ENCODE results near the gene NGEF.

The NGEF gene

GRCh38 chr2:232940724-232941123, 72.3 kb downstream of the NGEF start:
- TF ChIP-seq TCF12 (IDR thresholded peaks at IDR 0.05; ENCODE audit: low read depth) (no peak), EGR1 (IDR thresholded peaks at IDR 0.05) (no peak), TEAD4 (IDR thresholded peaks at IDR 0.05) (no peak)

- TF ChIP-seq FOXM1 (IDR thresholded peaks at IDR 0.05; ENCODE audit: borderline replicate concordance, low read depth) = no peak
- no peak for TF ChIP-seq YY1 (IDR thresholded peaks at IDR 0.05; ENCODE audit: low read depth)
- no peak for TF ChIP-seq CEBPB (IDR thresholded peaks at IDR 0.05)
- no peak for TF ChIP-seq NFIC (IDR thresholded peaks at IDR 0.05)
- no peak for TF ChIP-seq CREB1 (IDR thresholded peaks at IDR 0.05; ENCODE audit: low read depth)
- no peak for TF ChIP-seq TEAD4 (IDR thresholded peaks at IDR 0.05)
- TF ChIP-seq TAF1 (IDR thresholded peaks at IDR 0.05; ENCODE audit: low read depth) = no peak
- no peak for TF ChIP-seq USF1 (IDR thresholded peaks at IDR 0.05)
- TF ChIP-seq TCF12 (IDR thresholded peaks at IDR 0.05; ENCODE audit: low read depth) = no peak
- TF ChIP-seq EGR1 (IDR thresholded peaks at IDR 0.05) = no peak
- TF ChIP-seq MAX (IDR thresholded peaks at IDR 0.05) = no peak
- no peak for TF ChIP-seq REST (IDR thresholded peaks at IDR 0.05; ENCODE audit: low read depth)
- TF ChIP-seq EP300 (IDR thresholded peaks at IDR 0.05; ENCODE audit: borderline replicate concordance) = no peak
- TF ChIP-seq RAD21 (IDR thresholded peaks at IDR 0.05; ENCODE audit: low read depth) = no peak
- no peak for TF ChIP-seq ZBTB7A (IDR thresholded peaks at IDR 0.05; ENCODE audit: low read depth)
Measured at GRCh38 chr2:232937278-232937906, 75.7 kb downstream of the NGEF start.

- no peak for TF ChIP-seq USF1 (IDR thresholded peaks at IDR 0.05)
- no peak for TF ChIP-seq FOXM1 (IDR thresholded peaks at IDR 0.05; ENCODE audit: borderline replicate concordance, low read depth)
- TF ChIP-seq YY1 (IDR thresholded peaks at IDR 0.05; ENCODE audit: low read depth) = no peak
- no peak for TF ChIP-seq TCF12 (IDR thresholded peaks at IDR 0.05; ENCODE audit: low read depth)
- TF ChIP-seq ZBTB7A (IDR thresholded peaks at IDR 0.05; ENCODE audit: low read depth) = no peak
Measured at GRCh38 chr2:232931636-232932035, 81.4 kb downstream of the NGEF start.

- TF ChIP-seq TCF12 (IDR thresholded peaks at IDR 0.05; ENCODE audit: low read depth) (no peak), MAX (IDR thresholded peaks at IDR 0.05) (no peak), EGR1 (IDR thresholded peaks at IDR 0.05) (no peak), NFIC (IDR thresholded peaks at IDR 0.05) (no peak), RAD21 (IDR thresholded peaks at IDR 0.05; ENCODE audit: low read depth) (no peak), FOXM1 (IDR thresholded peaks at IDR 0.05; ENCODE audit: borderline replicate concordance, low read depth) (no peak), TAF1 (IDR thresholded peaks at IDR 0.05; ENCODE audit: low read depth) (no peak)
Measured at GRCh38 chr2:232930059-232930400, 83.0 kb downstream of the NGEF start.

- TF ChIP-seq REST (IDR thresholded peaks at IDR 0.05; ENCODE audit: low read depth) (no peak), EP300 (IDR thresholded peaks at IDR 0.05; ENCODE audit: borderline replicate concordance) (no peak)
Measured at GRCh38 chr2:232929303-232930058, 83.6 kb downstream of the NGEF start.

- TF ChIP-seq ZBTB7A (IDR thresholded peaks at IDR 0.05; ENCODE audit: low read depth) (peak; percentile 77; the same call in 1 of the 2 replicates), EP300 (IDR thresholded peaks at IDR 0.05; ENCODE audit: borderline replicate concordance) (no peak)
Measured at GRCh38 chr2:232928551-232929302, 84.3 kb downstream of the NGEF start.
